HCT116 (cell line): ENCODE results near the gene CAMKMT. TPM values are rescaled to one million over a fixed set of nuclear protein-coding genes. Genes with fewer than 3 reads are reported as not detected.

Experiments
- ATAC-seq: fragments of 200-7000 bp; cut with Tn5 transposase; 2 replicates; pipeline ENCODE4 v1.9.1; 2020; ENCODE audit warnings: mild to moderate bottlenecking, moderate library complexity
- BruUV-seq: library from RNA; stranded (reverse); fragments of 400-500 nt; replicated peaks from 2 replicates; lab custom pipeline; 2021; lab: Mats Ljungman, UMichigan
- CTCF ChIA-PET: fragments of 300-600 bp; sonication (Branson Sonifier 250); formaldehyde crosslinking; loops from one replicate; lab custom pipeline; 2021; ENCODE audit warnings: antibody characterized with exemption; lab: Charles Lee
- POLR2A ChIA-PET: fragments of 300-600, 350-600 bp; sonication (Branson Sonifier 250); formaldehyde crosslinking; loops from one replicate; lab custom pipeline; 2021; ENCODE audit warnings: antibody characterized with exemption; lab: Charles Lee
- RAD21 ChIA-PET, 2 experiments: fragments of 300-600 bp; sonication (Branson Sonifier 250); formaldehyde crosslinking; loops; one replicate each; lab custom pipeline; 2023; ENCODE audit warnings: low total read pairs in 2 of 2; ENCODE audit not compliant: uncharacterized antibody in 2 of 2, unreplicated experiment in 2 of 2, low non-redundant PET in 1 of 2; lab: Charles Lee
- DNase-seq: peaks from one replicate; pipeline ENCODE4 v3.0.0-alpha.2; 2010; ENCODE audit warnings: low read depth, low spot score
- H2AFZ ChIP-seq: fragments of 200-600 bp; shearing (Covaris generic), sonication (generic); 2 replicates; pipeline ENCODE4 v1.6.1; 2017; ENCODE audit warnings: low read depth, mixed run types, mixed read lengths, antibody characterized with exemption, low read length; ENCODE audit not compliant: poor library complexity, severe bottlenecking
- H3K27ac ChIP-seq: 2 replicates; pipeline ENCODE4 v1.5.1; 2012; ENCODE audit warnings: low read depth, low read length
- H3K27me3 ChIP-seq: fragments of 200-600 bp; sonication (generic); 2 replicates; pipeline ENCODE4 v1.6.1; 2016; ENCODE audit warnings: mixed run types, low read length, mixed read lengths; ENCODE audit not compliant: insufficient read depth
- H3K36me3 ChIP-seq, 2 experiments: fragments of 200-500 bp in 1 of 2; fragments of 200-600 bp in 1 of 2; sonication (Bioruptor generic) in 1 of 2; sonication (generic) in 1 of 2; 2 replicates each; pipeline versions ENCODE4 v1.5.1 to v1.6.1; 2014 to 2016; ENCODE audit warnings: low read length in 2 of 2, inconsistent platforms in 1 of 2, mixed read lengths in 1 of 2, mixed run types in 1 of 2; ENCODE audit not compliant: insufficient read depth in 2 of 2, control insufficient read depth in 1 of 2
- H3K4me1 ChIP-seq, 2 experiments: fragments of 200-600 bp in 1 of 2; sonication (generic) in 1 of 2; 2 replicates each; pipeline versions ENCODE4 v1.5.1 to v1.6.1; 2012 to 2017; ENCODE audit warnings: low read length in 2 of 2, inconsistent platforms in 1 of 2, mild to moderate bottlenecking in 1 of 2, mixed read lengths in 1 of 2, mixed run types in 1 of 2, moderate library complexity in 1 of 2; ENCODE audit not compliant: insufficient read depth in 2 of 2, control insufficient read depth in 1 of 2
- H3K4me2 ChIP-seq: fragments of 200-600 bp; sonication (generic); 2 replicates; pipeline ENCODE4 v1.6.1; 2017; ENCODE audit warnings: mixed run types, low read length, mixed read lengths
- H3K4me3 ChIP-seq, 2 experiments: fragments of 200-600 bp in 1 of 2; sonication (generic) in 1 of 2; replicated peaks in 1 of 2; 2 replicates each; pipeline ENCODE4 v1.5.1; 2011 to 2016; ENCODE audit warnings: low read length in 2 of 2, control low read depth in 1 of 2, low read depth in 1 of 2, mild to moderate bottlenecking in 1 of 2, mixed read lengths in 1 of 2, mixed run types in 1 of 2
- H3K79me2 ChIP-seq: fragments of 200-600 bp; sonication (generic); 2 replicates; pipeline ENCODE4 v1.6.1; 2017; ENCODE audit warnings: mild to moderate bottlenecking, mixed run types, low read length, moderate library complexity, mixed read lengths; ENCODE audit not compliant: insufficient read depth
- H3K9ac ChIP-seq: fragments of 200-600 bp; sonication (generic); 2 replicates; pipeline ENCODE4 v1.6.1; 2016; ENCODE audit warnings: low read length, mixed read lengths
- H3K9me2 ChIP-seq: fragments of 200-600 bp; sonication (generic), shearing (Covaris generic); 2 replicates; pipeline ENCODE4 v1.6.1; 2017; ENCODE audit warnings: mixed run types, mild to moderate bottlenecking, moderate library complexity; ENCODE audit not compliant: insufficient read depth
- H3K9me3 ChIP-seq, 2 experiments: fragments of 200-500 bp in 1 of 2; fragments of 200-600 bp in 1 of 2; sonication (Bioruptor generic) in 1 of 2; sonication (generic) in 1 of 2; 2 replicates each; pipeline ENCODE4 v1.6.1; 2014 to 2017; ENCODE audit warnings: low read length in 2 of 2, mixed read lengths in 2 of 2, inconsistent platforms in 1 of 2, low read depth in 1 of 2, mild to moderate bottlenecking in 1 of 2, mixed run types in 1 of 2, moderate library complexity in 1 of 2; ENCODE audit not compliant: control insufficient read depth in 1 of 2, insufficient read depth in 1 of 2
- H4K20me1 ChIP-seq: fragments of 200-600 bp; sonication (generic), shearing (Covaris generic); 2 replicates; pipeline ENCODE4 v1.6.1; 2017; ENCODE audit warnings: mixed run types, mild to moderate bottlenecking, moderate library complexity; ENCODE audit not compliant: insufficient read depth
- CBX3 ChIP-seq: IDR thresholded peaks from 2 replicates; pipeline ENCODE4 v1.6.1; 2012; ENCODE audit warnings: low read depth
- CEBPB ChIP-seq: IDR thresholded peaks from 2 replicates; pipeline ENCODE4 v1.6.1; 2012; ENCODE audit warnings: low read depth
- FOSL1 ChIP-seq: IDR thresholded peaks from 2 replicates; pipeline ENCODE4 v1.6.1; 2012; ENCODE audit warnings: low read depth
- TCF7L2 ChIP-seq: IDR thresholded peaks from 2 replicates; pipeline ENCODE4 v1.7.0; 2011; ENCODE audit warnings: borderline replicate concordance, inconsistent platforms; ENCODE audit not compliant: insufficient read depth, insufficient read length; ENCODE audit errors: extremely low read depth
- YY1 ChIP-seq: IDR thresholded peaks from 2 replicates; pipeline ENCODE4 v1.6.1; 2011; ENCODE audit warnings: low read length, low read depth, moderate library complexity, mild to moderate bottlenecking; ENCODE audit not compliant: insufficient replicate concordance; ENCODE audit errors: extremely low read depth
- ZBTB33 ChIP-seq: IDR thresholded peaks from 2 replicates; pipeline ENCODE4 v1.6.1; 2011; ENCODE audit warnings: mild to moderate bottlenecking, low read length, moderate library complexity; ENCODE audit not compliant: insufficient replicate concordance; ENCODE audit errors: extremely low read depth
- ZNF274 ChIP-seq: fragments of 200-500 bp; sonication (Bioruptor generic); IDR thresholded peaks from 2 replicates; pipeline ENCODE4 v1.6.1; 2014; ENCODE audit warnings: mild to moderate bottlenecking, low read depth, low read length, inconsistent platforms
- intact Hi-C: fragments of 100-400 bp; cut with micrococcal nuclease; formaldehyde crosslinking; loops from 2 replicates; pipeline ENCODE4 v1.10.0; 2022
- total RNA-seq: library from RNA; stranded (reverse); gene quantifications from one replicate; pipeline ENCODE4 v1.2.1, GENCODE V29; 2021; ENCODE audit not compliant: unreplicated experiment
- TF ChIP-seq, protein P1 (sequence below): IDR thresholded peaks from 2 replicates; pipeline ENCODE4 v1.6.1; 2012; ENCODE audit warnings: low read depth

The CAMKMT gene
- total RNA-seq, 1 experiment from 2014 or later = 10.6 TPM

DNA sequence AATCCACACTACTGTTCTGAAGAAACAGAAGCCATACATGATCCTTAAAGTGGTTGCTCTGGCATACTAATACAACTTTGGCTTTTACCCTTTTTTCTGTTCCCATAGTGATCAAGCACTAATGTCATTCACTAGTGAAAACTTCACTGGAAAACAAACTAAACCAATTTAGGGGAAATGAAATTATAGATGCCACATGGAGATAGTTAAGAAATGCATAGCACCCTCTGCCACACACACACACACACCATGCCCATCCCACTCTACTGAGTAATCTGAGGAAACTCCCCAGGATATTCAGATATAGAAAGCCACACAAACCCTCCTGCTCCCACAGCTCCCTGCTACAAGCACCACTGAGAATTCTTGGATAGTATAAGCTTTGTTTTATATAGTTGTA is 47.4 kb upstream of the CAMKMT start (continued):
- TF ChIP-seq, protein P1, sequence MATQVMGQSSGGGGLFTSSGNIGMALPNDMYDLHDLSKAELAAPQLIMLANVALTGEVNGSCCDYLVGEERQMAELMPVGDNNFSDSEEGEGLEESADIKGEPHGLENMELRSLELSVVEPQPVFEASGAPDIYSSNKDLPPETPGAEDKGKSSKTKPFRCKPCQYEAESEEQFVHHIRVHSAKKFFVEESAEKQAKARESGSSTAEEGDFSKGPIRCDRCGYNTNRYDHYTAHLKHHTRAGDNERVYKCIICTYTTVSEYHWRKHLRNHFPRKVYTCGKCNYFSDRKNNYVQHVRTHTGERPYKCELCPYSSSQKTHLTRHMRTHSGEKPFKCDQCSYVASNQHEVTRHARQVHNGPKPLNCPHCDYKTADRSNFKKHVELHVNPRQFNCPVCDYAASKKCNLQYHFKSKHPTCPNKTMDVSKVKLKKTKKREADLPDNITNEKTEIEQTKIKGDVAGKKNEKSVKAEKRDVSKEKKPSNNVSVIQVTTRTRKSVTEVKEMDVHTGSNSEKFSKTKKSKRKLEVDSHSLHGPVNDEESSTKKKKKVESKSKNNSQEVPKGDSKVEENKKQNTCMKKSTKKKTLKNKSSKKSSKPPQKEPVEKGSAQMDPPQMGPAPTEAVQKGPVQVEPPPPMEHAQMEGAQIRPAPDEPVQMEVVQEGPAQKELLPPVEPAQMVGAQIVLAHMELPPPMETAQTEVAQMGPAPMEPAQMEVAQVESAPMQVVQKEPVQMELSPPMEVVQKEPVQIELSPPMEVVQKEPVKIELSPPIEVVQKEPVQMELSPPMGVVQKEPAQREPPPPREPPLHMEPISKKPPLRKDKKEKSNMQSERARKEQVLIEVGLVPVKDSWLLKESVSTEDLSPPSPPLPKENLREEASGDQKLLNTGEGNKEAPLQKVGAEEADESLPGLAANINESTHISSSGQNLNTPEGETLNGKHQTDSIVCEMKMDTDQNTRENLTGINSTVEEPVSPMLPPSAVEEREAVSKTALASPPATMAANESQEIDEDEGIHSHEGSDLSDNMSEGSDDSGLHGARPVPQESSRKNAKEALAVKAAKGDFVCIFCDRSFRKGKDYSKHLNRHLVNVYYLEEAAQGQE = no peak
- TF ChIP-seq FOSL1 (no peak), YY1 (no peak)

DNA sequence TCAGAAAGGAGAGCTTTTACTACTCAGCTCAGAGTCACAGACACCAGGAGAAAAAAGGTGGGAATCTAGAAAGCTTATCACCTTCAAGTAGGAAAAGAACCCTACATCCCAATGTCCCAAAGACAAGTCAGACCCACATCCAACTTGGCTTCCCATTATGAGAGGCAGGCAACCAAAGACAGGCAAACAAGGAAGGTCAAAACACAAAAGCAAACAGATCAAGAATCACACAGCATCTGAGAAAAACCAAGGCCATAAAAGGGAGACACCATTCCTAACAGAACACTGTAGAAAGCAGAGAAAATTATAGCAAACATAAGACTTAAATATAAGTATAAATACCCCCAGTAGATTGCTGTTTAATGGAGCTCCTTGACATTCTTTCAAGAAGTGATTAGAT is 45.8 kb upstream of the CAMKMT start:
- Histone ChIP-seq H3K27ac (no peak overlapping the region), H3K9ac (no peak overlapping the region), H3K4me2 (no peak overlapping the region), H3K9me3 (peaks cover 0 to 8% of the 10 kb centered on the region in 2 experiments; a peak in 1 of 4 replicates), H4K20me1 (no peaks in the 10 kb centered on the region), H3K36me3 (peaks cover 12 to 18% of the 10 kb centered on the region in 2 experiments; a peak in 2 of 4 replicates), H3K9me2 (no peaks in the 10 kb centered on the region), H3K4me1 (no peaks in the 10 kb centered on the region), H3K27me3 (no peaks in the 10 kb centered on the region), H3K4me3 (no peak overlapping the region), H2AFZ (no peak overlapping the region), H3K79me2 (no peaks in the 10 kb centered on the region)
- no TSS peak for BruUV-seq
- TF ChIP-seq CBX3 = no peak
- TF ChIP-seq ZBTB33 = no peak
- TF ChIP-seq YY1 = no peak
- no peak for TF ChIP-seq TCF7L2
- no peak for TF ChIP-seq ZNF274
- no peak for TF ChIP-seq CEBPB
- CTCF ChIA-PET = no interaction called here
- no peak for ATAC-seq
- RAD21 ChIA-PET = no interaction called here
- intact Hi-C loops = no loop called here
- POLR2A ChIA-PET = no interaction called here
- DNase-seq = no peak
